IPS-18c (cell line): ENCODE data around the gene NDUFB4.

Experiments
- H3K4me3 ChIP-seq: 2 replicates; pipeline ENCODE4 v1.7.0; 2013; ENCODE audit warnings: low read depth, mild to moderate bottlenecking, low read length, moderate library complexity; ENCODE audit not compliant: insufficient read depth
- H3K9me3 ChIP-seq: one replicate; pipeline ENCODE4 v1.6.1; 2013; ENCODE audit warnings: mild to moderate bottlenecking, low read length, moderate library complexity; ENCODE audit not compliant: control insufficient read depth, insufficient read depth

Gene NDUFB4

DNA sequence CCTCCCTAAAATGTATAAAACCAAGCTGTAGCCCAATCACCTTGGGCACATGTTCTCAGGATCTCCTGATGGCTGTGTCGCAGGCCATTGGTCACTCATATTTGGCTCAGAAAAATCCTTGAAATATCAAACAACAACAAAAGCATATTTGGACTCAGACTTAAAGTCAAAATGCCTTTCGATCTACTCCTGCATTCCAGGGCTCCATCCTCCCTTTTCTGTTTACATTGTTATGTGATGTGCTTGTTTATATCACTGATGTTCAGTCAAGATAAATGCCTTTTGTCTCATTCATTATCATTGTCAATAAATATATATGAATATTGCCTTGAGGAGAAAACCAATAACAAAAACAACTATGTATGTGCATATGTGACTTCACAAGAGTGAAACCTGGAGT lies 54.2 kb downstream of the NDUFB4 start:
- Histone ChIP-seq H3K4me3 (no peak overlapping the region), H3K9me3 (no peaks in the 10 kb centered on the region)
